K562 (cell line): ENCODE results near the gene NR1D1. TPM values are rescaled to one million over a fixed set of nuclear protein-coding genes. Genes with fewer than 3 reads are reported as not detected.

ENCODE experiments used
- ATAC-seq: fragments of 200-7000 bp; cut with Tn5 transposase; 3 replicates; pipeline ENCODE4 v1.9.1; 2020; ENCODE audit warnings: moderate library complexity
- BruUV-seq: library from RNA; stranded (reverse); fragments of 400-500 nt; replicated peaks from 2 replicates; lab custom pipeline; 2021; lab: Mats Ljungman, UMichigan
- CTCF ChIA-PET: fragments of 300-600 bp; formaldehyde crosslinking; extraction: SDS; loops from one replicate; lab custom pipeline; 2021; ENCODE audit warnings: low intra/inter-chr PET ratio; lab: Yijun Ruan, JAX
- POLR2A ChIA-PET: fragments of 300-600, 350-650 bp; sonication (Branson Sonifier 250); formaldehyde crosslinking; extraction: SDS; loops from one replicate; lab custom pipeline; 2021; ENCODE audit warnings: antibody characterized with exemption, inconsistent platforms; lab: Yijun Ruan, JAX
- DNase-seq, 4 experiments: peaks; one replicate each; pipeline versions ENCODE4 v3.0.0 to v3.0.0-alpha.2; 2011 to 2018; ENCODE audit warnings: low spot score in 3 of 4, mixed read lengths in 3 of 4; ENCODE audit errors: extremely low read depth in 1 of 4
- FAIRE-seq: peaks from 2 replicates; lab custom pipeline; 2011; peaks lifted over from hg19 to GRCh38; lab: Jason Lieb, UNC
- H2AFZ ChIP-seq: 2 replicates; pipeline ENCODE4 v1.6.0; 2011; ENCODE audit warnings: low read depth, low read length, control low read depth, inconsistent platforms
- H3K27ac ChIP-seq: fragments of 200-600 bp; 3 replicates; pipeline ENCODE4 v1.8.0; 2011; ENCODE audit warnings: low read depth, mild to moderate bottlenecking, control low read depth, inconsistent platforms, low read length, moderate library complexity, mixed read lengths; ENCODE audit errors: extremely low read depth
- H3K27me3 ChIP-seq, 2 experiments: fragments of 300-600 bp in 1 of 2; 2 replicates in 1 of 2; 3 replicates in 1 of 2; pipeline versions ENCODE4 v1.6.0 to v1.8.0; 2011; ENCODE audit warnings: inconsistent platforms in 2 of 2, low read length in 2 of 2, mild to moderate bottlenecking in 1 of 2, mixed read lengths in 1 of 2, moderate library complexity in 1 of 2; ENCODE audit not compliant: control insufficient read depth in 2 of 2, insufficient read depth in 2 of 2
- H3K36me3 ChIP-seq: fragments of 300-600 bp; 3 replicates; pipeline ENCODE4 v1.8.0; 2011; ENCODE audit warnings: mild to moderate bottlenecking, low read length, inconsistent platforms; ENCODE audit not compliant: control insufficient read depth, insufficient read depth
- H3K4me1 ChIP-seq, 2 experiments: fragments of 200-600 bp in 1 of 2; replicated peaks in 1 of 2; 2 replicates in 1 of 2; 3 replicates in 1 of 2; pipeline versions ENCODE4 v1.5.1 to v1.8.0; 2011; ENCODE audit warnings: inconsistent platforms in 2 of 2, low read length in 2 of 2, mild to moderate bottlenecking in 1 of 2, mixed read lengths in 1 of 2, moderate library complexity in 1 of 2; ENCODE audit not compliant: control insufficient read depth in 2 of 2, insufficient read depth in 2 of 2
- H3K4me2 ChIP-seq: 2 replicates; pipeline ENCODE4 v1.6.1; 2011; ENCODE audit warnings: low read length, control low read depth, inconsistent platforms, mixed read lengths; ENCODE audit not compliant: insufficient read depth
- H3K4me3 ChIP-seq: fragments of 200-600 bp; sonication (generic), shearing (Covaris generic); 2 replicates; pipeline ENCODE4 v1.5.1; 2016; ENCODE audit warnings: control low read depth, inconsistent platforms
- H3K79me2 ChIP-seq: fragments of 200-600 bp; 3 replicates; pipeline ENCODE4 v1.8.0; 2011; ENCODE audit warnings: low read length, inconsistent platforms; ENCODE audit not compliant: control insufficient read depth, insufficient read depth
- H3K9ac ChIP-seq, 2 experiments: 2 replicates each; pipeline versions ENCODE4 v1.6.0 to v1.6.1; 2011; ENCODE audit warnings: low read depth in 2 of 2, low read length in 2 of 2, control low read depth in 1 of 2, inconsistent platforms in 1 of 2, mild to moderate bottlenecking in 1 of 2, mixed read lengths in 1 of 2; ENCODE audit not compliant: insufficient read depth in 1 of 2
- H3K9me1 ChIP-seq: one replicate; pipeline ENCODE4 v1.6.0; 2011; ENCODE audit warnings: inconsistent platforms, mild to moderate bottlenecking, low read length, moderate library complexity; ENCODE audit not compliant: control insufficient read depth, insufficient read depth
- H3K9me3 ChIP-seq: replicated peaks from 2 replicates; pipeline ENCODE4 v1.5.1; 2011; ENCODE audit warnings: low read depth, low read length, inconsistent platforms; ENCODE audit not compliant: control insufficient read depth, insufficient read depth
- H4K20me1 ChIP-seq: replicated peaks from 2 replicates; pipeline ENCODE4 v1.6.1; 2011; ENCODE audit warnings: low read length, inconsistent platforms, mixed read lengths; ENCODE audit not compliant: control insufficient read depth, insufficient read depth
- CBFA2T3 ChIP-seq: fragments of 450-650 bp; IDR thresholded peaks from 2 replicates; pipeline ENCODE4 v1.6.1; 2017
- HNRNPUL1 ChIP-seq: fragments of 200-400 bp; formaldehyde crosslinking; IDR thresholded peaks from 2 replicates; pipeline ENCODE4 v1.6.1; 2017; ENCODE audit warnings: low read length
- NFRKB ChIP-seq: fragments of 450-650 bp; IDR thresholded peaks from 2 replicates; pipeline ENCODE4 v1.6.1; 2016; ENCODE audit warnings: low read depth
- PHB2 ChIP-seq: fragments of 450-650 bp; IDR thresholded peaks from 2 replicates; pipeline ENCODE4 v1.6.1; 2017; ENCODE audit warnings: low read depth
- PURB ChIP-seq: sonication (generic); formaldehyde crosslinking; IDR thresholded peaks from 2 replicates; pipeline ENCODE4 v1.9.0; 2021; ENCODE audit warnings: low read depth, mild to moderate bottlenecking, missing genetic modification reagents
- RCOR1 ChIP-seq, 2 experiments: IDR thresholded peaks; 2 replicates each; pipeline ENCODE4 v1.6.1; 2012; ENCODE audit warnings: low read depth in 2 of 2, low read length in 2 of 2, borderline replicate concordance in 1 of 2, improper control_type of control experiment in 1 of 2
- SMARCA4 ChIP-seq: fragments of 450-650 bp; IDR thresholded peaks from 2 replicates; pipeline ENCODE4 v1.6.1; 2016
- TEAD2 ChIP-seq: fragments of 450-650 bp; IDR thresholded peaks from 2 replicates; pipeline ENCODE4 v1.6.1; 2016; ENCODE audit warnings: missing genetic modification characterization, control low read depth, missing compliant biosample characterization
- WHSC1 ChIP-seq: IDR thresholded peaks from one replicate; pipeline ENCODE4 v1.6.1; 2012; ENCODE audit warnings: low read length, control low read depth, inconsistent platforms
- ZNF174 ChIP-seq: fragments of 250-450 bp; sonication (Bioruptor Pico); IDR thresholded peaks from 2 replicates; pipeline ENCODE4 v1.4.0; 2020; ENCODE audit warnings: mild to moderate bottlenecking
- ZNF253 ChIP-seq: fragments of 250-450 bp; sonication (Bioruptor Pico); conservative IDR thresholded peaks from 2 replicates; pipeline ENCODE4 v1.6.1; 2021; ENCODE audit warnings: mild to moderate bottlenecking
- ZNF785 ChIP-seq: fragments of 250-450 bp; sonication (Bioruptor Pico); IDR thresholded peaks from 2 replicates; pipeline ENCODE4 v1.4.0; 2020; ENCODE audit warnings: mild to moderate bottlenecking
- WGBS: fragments of 100-300 bp; shearing (Covaris generic); methylation state at CpG from one replicate; pipeline ENCODE4 v1.1.6; 2016; ENCODE audit warnings: low coverage, mixed read lengths; ENCODE audit not compliant: insufficient coverage; ENCODE audit errors: missing lambda C conversion rate; 5-methylcytosine and 5-hydroxymethylcytosine counted together
- in situ Hi-C: fragments of 300-500 bp; cut with MboI; formaldehyde crosslinking; loops from 4 replicates; pipeline ENCODE4 v1.15.0; 2018; ENCODE audit warnings: inconsistent platforms, mixed read lengths
- intact Hi-C: fragments of 100-400 bp; cut with micrococcal nuclease; formaldehyde crosslinking; loops from 2 replicates; pipeline ENCODE4 v1.14.2; 2022
- polyA plus RNA-seq, 8 experiments: library from polyadenylated mRNA; depleted of rRNA in 4 of 8; stranded (reverse) in 5 of 8; unstranded in 3 of 8; fragments of >200 nt; fragmentation: Nextera tagmentation in 2 of 8; fragmentation: Illumina TruSeq in 1 of 8; extraction: Ambion mirVana in 2 of 8; extraction: Trizol in 1 of 8; gene quantifications; 2 replicates each; pipeline versions ENCODE4 v1.2.1 to v1.2.3, GENCODE V29; 2011 to 2014; ENCODE audit warnings: inconsistent platforms in 1 of 8, missing spikeins in 1 of 8
- total RNA-seq, 7 experiments: library from RNA; depleted of rRNA in 6 of 7; stranded (reverse); fragments of >200 nt in 6 of 7; fragmentation: Illumina TruSeq in 2 of 7; extraction: Trizol in 2 of 7; gene quantifications; 2 replicates each; pipeline versions ENCODE4 v1.2.1 to v1.2.3, GENCODE V29; 2011 to 2021; ENCODE audit warnings: low replicate concordance in 1 of 7
- TF ChIP-seq, protein P1 (sequence below), 2 experiments: fragments of 450-650 bp in 1 of 2; sonication (generic) in 1 of 2; formaldehyde crosslinking; conservative IDR thresholded peaks; 2 replicates each; pipeline versions ENCODE4 v1.4.0 to v1.8.1; 2020 to 2022; ENCODE audit warnings: mild to moderate bottlenecking in 1 of 2, missing genetic modification reagents in 1 of 2
- TF ChIP-seq, protein P2 (sequence below): fragments of 250-450 bp; sonication (Bioruptor Pico); IDR thresholded peaks from 2 replicates; pipeline ENCODE4 v1.8.0; 2021; ENCODE audit warnings: moderate library complexity, mild to moderate bottlenecking, inconsistent platforms
- TF ChIP-seq, protein P3 (sequence below): fragments of 150-350 bp; IDR thresholded peaks from 2 replicates; pipeline ENCODE4 v1.6.1; 2014; ENCODE audit warnings: low read depth, mild to moderate bottlenecking, low read length, borderline replicate concordance

Gene NR1D1
- total and polyA plus RNA-seq, 9 of the 15 experiments (the other 6 are each of a cell fraction or from before 2014, with no cell fraction given) = 0.25 to 7.7 (median 0.65) TPM

DNA sequence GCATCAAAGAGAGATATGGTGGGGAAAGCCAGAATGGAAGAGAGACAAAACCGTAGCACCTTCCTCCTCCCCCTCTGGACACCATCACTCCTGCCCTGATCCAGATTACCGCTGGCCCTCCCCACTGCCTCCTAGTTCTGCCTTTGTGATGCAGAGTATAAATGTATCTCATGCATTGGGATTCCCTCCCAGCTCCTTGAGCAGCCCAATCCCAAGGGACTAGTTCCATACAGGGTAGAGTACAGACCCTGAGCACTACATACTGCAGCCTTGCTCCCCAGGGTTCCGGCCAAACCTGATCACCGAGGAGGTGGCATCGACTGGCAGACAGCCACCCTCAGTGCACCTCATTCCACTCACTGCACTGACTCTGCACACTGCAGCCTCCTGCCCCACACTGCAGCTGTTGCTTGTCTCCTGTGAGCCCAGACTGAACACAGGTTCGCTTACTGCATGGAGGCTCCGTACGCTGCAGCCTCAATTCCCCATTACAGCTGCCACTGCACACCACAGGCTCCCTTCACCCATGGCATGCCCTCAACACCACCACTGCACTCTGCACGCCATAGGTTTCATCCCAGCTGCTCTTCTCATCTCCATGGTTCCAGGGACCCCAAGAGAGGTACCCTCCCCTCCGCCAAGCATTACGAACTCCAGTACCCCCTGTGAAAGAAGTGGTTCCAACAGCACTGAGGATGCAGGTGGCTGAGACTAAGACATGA, 39.3 kb downstream of the NR1D1 start (continued):
- TF ChIP-seq, protein P1, sequence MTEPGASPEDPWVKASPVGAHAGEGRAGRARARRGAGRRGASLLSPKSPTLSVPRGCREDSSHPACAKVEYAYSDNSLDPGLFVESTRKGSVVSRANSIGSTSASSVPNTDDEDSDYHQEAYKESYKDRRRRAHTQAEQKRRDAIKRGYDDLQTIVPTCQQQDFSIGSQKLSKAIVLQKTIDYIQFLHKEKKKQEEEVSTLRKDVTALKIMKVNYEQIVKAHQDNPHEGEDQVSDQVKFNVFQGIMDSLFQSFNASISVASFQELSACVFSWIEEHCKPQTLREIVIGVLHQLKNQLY (CRISPR knock-in tag; conservative IDR thresholded peaks at IDR 0.05) = no peak
- TF ChIP-seq ZNF253 (CRISPR knock-in tag) (no peak), NFRKB (no peak), WHSC1 (no peak)
- TF ChIP-seq, all 486 proteins: peak for 0

DNA sequence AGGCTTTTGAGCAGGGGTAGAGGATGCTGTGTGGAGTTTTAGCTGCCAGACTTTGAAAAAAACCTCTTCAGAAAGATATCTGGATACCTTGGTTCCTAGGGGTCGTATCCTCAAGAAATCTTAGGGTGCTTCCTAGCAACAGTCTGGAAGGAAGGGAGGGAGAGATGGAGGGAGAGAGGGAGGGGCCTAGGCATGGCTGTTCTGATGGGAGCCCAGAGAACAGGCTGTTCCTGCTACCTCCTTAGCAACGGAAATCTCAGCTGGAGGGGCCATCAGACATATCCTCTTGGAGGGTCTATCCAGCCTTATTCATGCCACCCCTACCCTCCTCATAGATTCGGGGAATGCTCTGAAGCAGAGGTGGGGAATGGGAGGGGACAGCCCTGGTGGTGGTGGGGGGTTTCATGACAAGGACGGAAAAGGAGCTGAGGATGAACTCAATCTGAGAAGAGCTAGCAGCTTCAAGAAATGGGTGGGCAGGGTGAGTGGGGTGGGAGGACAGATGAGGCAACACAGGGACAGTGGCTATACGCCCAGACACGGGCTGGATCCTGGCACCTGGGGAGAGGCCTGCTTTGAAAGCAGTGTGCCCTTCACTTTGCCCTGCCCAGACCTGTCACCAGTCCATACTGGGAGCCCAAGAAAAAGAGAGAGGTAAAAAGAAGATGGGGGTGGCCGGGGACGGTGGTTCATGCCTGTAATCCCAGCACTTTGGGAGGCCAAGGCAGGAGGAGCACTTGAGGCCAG, 40.5 kb downstream of the NR1D1 start:
- peaks cover 19 to 36% of the 10 kb centered on the region in 2 experiments for H3K4me1 ChIP-seq
- FAIRE-seq = no peak
- H2AFZ ChIP-seq = no peak overlapping the region
- in situ Hi-C loops (no loop called here), intact Hi-C loops (no loop called here)
- no peaks in the 10 kb centered on the region; the same call in 2 of the 3 replicates for H3K36me3 ChIP-seq
- no peaks in the 10 kb centered on the region for H3K9me3 ChIP-seq
- CTCF ChIA-PET = no interaction called here
- no peak overlapping the region for H3K9ac ChIP-seq
- no peaks in the 10 kb centered on the region for H4K20me1 ChIP-seq
- ATAC-seq = no peak
- BruUV-seq = no TSS peak
- H3K4me2 ChIP-seq = no peak overlapping the region
- WGBS = 35% methylated on average over 6 of the region's 8 CpGs
- POLR2A ChIA-PET = interaction anchor here (0.6 to 1.3 kb wide), 4 partner anchors 9 to 222 kb away, joined by 3 read pairs; no protein-coding TSS in a partner anchor
- H3K27ac ChIP-seq = no peak overlapping the region
- no peak overlapping the region for H3K4me3 ChIP-seq
- no peaks in the 10 kb centered on the region for H3K9me1 ChIP-seq
- DNase-seq = no peak
- H3K27me3 ChIP-seq = no peaks in the 10 kb centered on the region
- peaks cover 22% of the 10 kb centered on the region for H3K79me2 ChIP-seq
- TF ChIP-seq PURB (CRISPR knock-in tag) (no peak), PHB2 (no peak), RCOR1 (IDR thresholded peaks at IDR 0.05; ENCODE audit: borderline replicate concordance in 1 of 2, low read depth in 2 of 2, low read length in 2 of 2) (no peak), TEAD2 (tag) (no peak), CBFA2T3 (no peak), ZNF785 (no peak), HNRNPUL1 (no peak), ZNF174 (CRISPR knock-in tag) (no peak), SMARCA4 (no peak)
- TF ChIP-seq, protein P2, sequence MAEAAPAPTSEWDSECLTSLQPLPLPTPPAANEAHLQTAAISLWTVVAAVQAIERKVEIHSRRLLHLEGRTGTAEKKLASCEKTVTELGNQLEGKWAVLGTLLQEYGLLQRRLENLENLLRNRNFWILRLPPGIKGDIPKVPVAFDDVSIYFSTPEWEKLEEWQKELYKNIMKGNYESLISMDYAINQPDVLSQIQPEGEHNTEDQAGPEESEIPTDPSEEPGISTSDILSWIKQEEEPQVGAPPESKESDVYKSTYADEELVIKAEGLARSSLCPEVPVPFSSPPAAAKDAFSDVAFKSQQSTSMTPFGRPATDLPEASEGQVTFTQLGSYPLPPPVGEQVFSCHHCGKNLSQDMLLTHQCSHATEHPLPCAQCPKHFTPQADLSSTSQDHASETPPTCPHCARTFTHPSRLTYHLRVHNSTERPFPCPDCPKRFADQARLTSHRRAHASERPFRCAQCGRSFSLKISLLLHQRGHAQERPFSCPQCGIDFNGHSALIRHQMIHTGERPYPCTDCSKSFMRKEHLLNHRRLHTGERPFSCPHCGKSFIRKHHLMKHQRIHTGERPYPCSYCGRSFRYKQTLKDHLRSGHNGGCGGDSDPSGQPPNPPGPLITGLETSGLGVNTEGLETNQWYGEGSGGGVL = no peak
- TF ChIP-seq, protein P3, sequence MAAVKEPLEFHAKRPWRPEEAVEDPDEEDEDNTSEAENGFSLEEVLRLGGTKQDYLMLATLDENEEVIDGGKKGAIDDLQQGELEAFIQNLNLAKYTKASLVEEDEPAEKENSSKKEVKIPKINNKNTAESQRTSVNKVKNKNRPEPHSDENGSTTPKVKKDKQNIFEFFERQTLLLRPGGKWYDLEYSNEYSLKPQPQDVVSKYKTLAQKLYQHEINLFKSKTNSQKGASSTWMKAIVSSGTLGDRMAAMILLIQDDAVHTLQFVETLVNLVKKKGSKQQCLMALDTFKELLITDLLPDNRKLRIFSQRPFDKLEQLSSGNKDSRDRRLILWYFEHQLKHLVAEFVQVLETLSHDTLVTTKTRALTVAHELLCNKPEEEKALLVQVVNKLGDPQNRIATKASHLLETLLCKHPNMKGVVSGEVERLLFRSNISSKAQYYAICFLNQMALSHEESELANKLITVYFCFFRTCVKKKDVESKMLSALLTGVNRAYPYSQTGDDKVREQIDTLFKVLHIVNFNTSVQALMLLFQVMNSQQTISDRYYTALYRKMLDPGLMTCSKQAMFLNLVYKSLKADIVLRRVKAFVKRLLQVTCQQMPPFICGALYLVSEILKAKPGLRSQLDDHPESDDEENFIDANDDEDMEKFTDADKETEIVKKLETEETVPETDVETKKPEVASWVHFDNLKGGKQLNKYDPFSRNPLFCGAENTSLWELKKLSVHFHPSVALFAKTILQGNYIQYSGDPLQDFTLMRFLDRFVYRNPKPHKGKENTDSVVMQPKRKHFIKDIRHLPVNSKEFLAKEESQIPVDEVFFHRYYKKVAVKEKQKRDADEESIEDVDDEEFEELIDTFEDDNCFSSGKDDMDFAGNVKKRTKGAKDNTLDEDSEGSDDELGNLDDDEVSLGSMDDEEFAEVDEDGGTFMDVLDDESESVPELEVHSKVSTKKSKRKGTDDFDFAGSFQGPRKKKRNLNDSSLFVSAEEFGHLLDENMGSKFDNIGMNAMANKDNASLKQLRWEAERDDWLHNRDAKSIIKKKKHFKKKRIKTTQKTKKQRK = no peak
